Stomach smooth muscle (tissue), 2 donors: ENCODE measurements around the gene B3GALT5.
"Not testable (repeated sequence)": the region's sequence is repeated elsewhere in the genome, so short reads cannot be mapped to it uniquely, and the experiment has no call there.

Source experiments
- H3K27ac ChIP-seq: one replicate; pipeline ENCODE4 v1.7.0; 2013; ENCODE audit warnings: mild to moderate bottlenecking, low read length, inconsistent platforms
- H3K27me3 ChIP-seq, 2 donors: one replicate each; pipeline ENCODE4 v1.7.0; 2013; ENCODE audit warnings: low read length in 2 of 2; ENCODE audit not compliant: insufficient read depth in 2 of 2, control insufficient read depth in 1 of 2
- H3K36me3 ChIP-seq, 2 donors: one replicate each; pipeline ENCODE4 v1.7.0; 2013; ENCODE audit warnings: low read length in 2 of 2; ENCODE audit not compliant: control insufficient read depth in 2 of 2, insufficient read depth in 2 of 2
- H3K4me1 ChIP-seq: one replicate; pipeline ENCODE4 v1.7.0; 2013; ENCODE audit warnings: low read length; ENCODE audit not compliant: control insufficient read depth, insufficient read depth
- H3K4me3 ChIP-seq, 2 donors: one replicate each; pipeline ENCODE4 v1.7.0; 2013; ENCODE audit warnings: low read length in 2 of 2
- H3K9ac ChIP-seq, 2 donors: one replicate each; pipeline ENCODE4 v1.7.0; 2013; ENCODE audit warnings: low read length in 2 of 2, mild to moderate bottlenecking in 1 of 2
- H3K9me3 ChIP-seq, 2 donors: one replicate each; pipeline ENCODE4 v1.7.0; 2013; ENCODE audit warnings: low read length in 2 of 2; ENCODE audit not compliant: control insufficient read depth in 2 of 2
- donor health status: healthy.
- donor health status: Pancreatic carcinoma.

B3GALT5 gene

GRCh38 chr21:39583586-39583985 is 29.2 kb upstream of the B3GALT5 start:
- not testable (repeated sequence) for H3K36me3 ChIP-seq, H3K4me3 ChIP-seq

GRCh38 chr21:39587376-39587775 is 25.4 kb upstream of the B3GALT5 start:
- no peaks in the 10 kb centered on the region for H3K27me3 ChIP-seq
- H3K4me1 ChIP-seq: no peaks in the 10 kb centered on the region
- no peaks in the 10 kb centered on the region for H3K36me3 ChIP-seq
- H3K9me3 ChIP-seq: peaks cover 0 to 4% of the 10 kb centered on the region in 2 donors
- H3K9ac ChIP-seq: no peak overlapping the region
- no peak overlapping the region for H3K4me3 ChIP-seq
- no peak overlapping the region for H3K27ac ChIP-seq

More at GRCh38 chr21:39583586-39583985, 29.2 kb upstream of the B3GALT5 start:
- not testable (repeated sequence) for H3K27me3 ChIP-seq, H3K4me1 ChIP-seq, H3K9ac ChIP-seq, H3K9me3 ChIP-seq, H3K27ac ChIP-seq

DNA sequence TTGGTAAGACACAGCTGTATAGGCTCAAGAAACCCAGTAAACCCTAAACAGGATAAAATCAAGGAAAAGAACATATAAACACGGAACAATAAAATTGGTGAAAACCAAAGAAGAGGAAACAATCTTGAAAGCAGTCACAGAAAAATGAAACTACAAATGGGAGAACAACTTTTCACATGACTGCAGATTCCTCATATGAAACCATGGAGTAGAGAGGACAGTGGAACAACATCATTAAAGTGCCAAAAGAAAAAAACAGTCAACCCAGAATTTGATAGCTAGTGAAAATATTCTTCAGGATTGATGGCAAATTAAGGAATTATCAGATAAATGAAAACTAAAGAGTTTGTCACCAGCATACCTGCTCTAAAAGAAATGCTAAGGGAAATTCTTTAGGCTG is 23.9 kb upstream of the B3GALT5 start:
- Histone ChIP-seq H3K36me3 (no peaks in the 10 kb centered on the region), H3K4me3 (no peak overlapping the region), H3K9me3 (peaks cover 0 to 4% of the 10 kb centered on the region in 2 donors), H3K4me1 (no peaks in the 10 kb centered on the region), H3K27me3 (no peaks in the 10 kb centered on the region), H3K27ac (no peak overlapping the region), H3K9ac (no peak overlapping the region)

- Histone ChIP-seq H3K4me3 (no peak overlapping the region), H3K36me3 (no peaks in the 10 kb centered on the region), H3K9ac (no peak overlapping the region), H3K27me3 (no peaks in the 10 kb centered on the region), H3K9me3 (peaks cover 0 to 2% of the 10 kb centered on the region in 2 donors), H3K27ac (no peak overlapping the region), H3K4me1 (no peaks in the 10 kb centered on the region)
Observed at GRCh38 chr21:39593522-39593921, 19.2 kb upstream of the B3GALT5 start.

DNA sequence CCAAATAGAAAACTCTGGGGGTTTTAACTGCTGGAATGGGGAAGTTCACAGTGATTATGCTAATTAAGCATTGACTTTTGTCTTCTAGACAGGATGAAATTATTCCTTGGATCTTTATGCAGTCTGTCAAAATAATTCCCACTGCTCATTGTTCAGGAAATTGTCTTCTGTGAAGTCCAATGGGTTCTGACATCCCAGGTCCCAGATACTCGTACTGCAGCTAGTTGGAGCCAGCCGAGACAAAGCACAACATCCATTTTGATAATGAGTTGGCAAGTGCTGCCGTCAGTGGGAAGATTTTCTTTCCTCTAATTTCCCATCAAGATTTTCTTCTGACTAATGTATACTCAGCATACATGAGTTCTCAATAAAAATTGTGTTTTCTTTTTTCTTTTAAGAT is 17.3 kb upstream of the B3GALT5 start:
- H3K9me3 ChIP-seq: no peaks in the 10 kb centered on the region

DNA sequence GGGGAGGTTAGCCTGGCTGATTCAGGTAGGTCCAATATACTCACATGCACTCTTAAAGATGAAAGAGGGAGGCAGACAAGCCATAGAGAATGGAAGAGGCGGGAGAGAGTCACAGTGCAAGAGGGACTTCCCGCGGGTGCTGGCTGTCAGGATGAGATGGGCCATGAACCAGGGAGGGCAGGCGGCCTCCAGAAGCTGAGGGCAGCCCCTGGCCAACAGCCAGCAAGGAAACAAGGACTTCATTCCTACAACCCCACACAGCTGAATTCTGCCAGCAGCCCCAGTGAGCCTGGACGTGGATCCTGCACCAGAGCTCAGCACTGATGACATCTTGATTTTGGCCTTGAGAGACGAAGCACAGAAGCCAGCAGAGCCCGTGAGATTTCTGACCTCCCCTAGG is 15.1 kb upstream of the B3GALT5 start:
- Histone ChIP-seq H3K9me3 (no peaks in the 10 kb centered on the region), H3K9ac (no peak overlapping the region), H3K36me3 (no peaks in the 10 kb centered on the region), H3K4me3 (no peak overlapping the region), H3K27me3 (peaks cover 0 to 2% of the 10 kb centered on the region in 2 donors), H3K27ac (no peak overlapping the region), H3K4me1 (no peaks in the 10 kb centered on the region)

More for the DNA sequence above, 17.3 kb upstream of the B3GALT5 start:
- H3K4me1 ChIP-seq: no peaks in the 10 kb centered on the region
- no peak overlapping the region for H3K27ac ChIP-seq
- no peaks in the 10 kb centered on the region for H3K36me3 ChIP-seq
- no peak overlapping the region for H3K4me3 ChIP-seq
- H3K9ac ChIP-seq: no peak overlapping the region
- no peaks in the 10 kb centered on the region for H3K27me3 ChIP-seq

DNA sequence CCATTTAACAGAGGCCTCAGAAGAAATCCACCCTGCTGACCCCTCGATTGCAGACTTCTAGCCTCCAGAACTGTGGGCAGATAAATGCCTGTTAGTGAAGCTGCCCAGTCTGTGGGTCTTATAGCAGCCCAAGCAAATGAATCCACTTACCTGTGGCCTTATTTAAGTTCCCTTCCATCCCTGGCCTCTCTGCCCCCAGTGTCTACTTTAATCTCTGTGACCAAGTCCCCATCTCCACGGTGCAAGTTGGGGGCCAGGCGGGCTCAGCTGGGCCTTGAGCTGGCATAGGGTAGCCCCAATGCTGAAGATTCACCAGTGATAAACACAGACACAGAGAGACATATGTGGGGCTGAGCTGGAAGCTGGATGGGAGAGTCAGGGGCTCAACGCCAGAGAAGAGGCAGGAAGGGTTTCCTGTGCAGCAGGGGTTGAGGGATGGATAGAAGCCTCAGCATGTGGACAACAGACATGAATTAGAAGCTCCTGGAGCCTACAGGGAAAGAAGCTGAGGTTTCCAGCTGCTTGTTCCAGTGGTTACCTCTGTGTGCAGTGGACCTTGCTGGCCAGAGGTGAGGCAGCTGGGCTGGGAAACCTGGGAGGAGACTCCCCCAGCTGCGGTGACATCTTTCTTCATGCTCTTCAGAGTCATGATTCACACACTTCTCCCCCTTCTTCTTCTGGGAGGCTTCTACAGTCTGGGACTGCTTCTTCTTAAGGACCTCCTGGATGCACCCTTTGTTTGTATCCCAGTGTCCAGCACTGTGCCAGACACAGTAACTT is 13.4 kb upstream of the B3GALT5 start:
- H3K4me1 ChIP-seq: no peaks in the 10 kb centered on the region
- no peaks in the 10 kb centered on the region for H3K36me3 ChIP-seq
- no peak overlapping the region for H3K4me3 ChIP-seq
- H3K27me3 ChIP-seq: peaks cover 0 to 2% of the 10 kb centered on the region in 2 donors
- H3K9ac ChIP-seq: no peak overlapping the region
- H3K27ac ChIP-seq: no peak overlapping the region
- H3K9me3 ChIP-seq: no peaks in the 10 kb centered on the region

GRCh38 chr21:39601187-39601928 is 11.4 kb upstream of the B3GALT5 start:
- Histone ChIP-seq H3K9me3 (no peaks in the 10 kb centered on the region), H3K9ac (no peak overlapping the region), H3K27me3 (peaks cover 0 to 2% of the 10 kb centered on the region in 2 donors), H3K4me1 (no peaks in the 10 kb centered on the region), H3K27ac (no peak overlapping the region), H3K4me3 (no peak overlapping the region), H3K36me3 (no peaks in the 10 kb centered on the region)

GRCh38 chr21:39602076-39602689 is 10.6 kb upstream of the B3GALT5 start:
- Histone ChIP-seq H3K27ac (no peak overlapping the region), H3K4me1 (no peaks in the 10 kb centered on the region), H3K9me3 (no peaks in the 10 kb centered on the region), H3K27me3 (peaks cover 0 to 2% of the 10 kb centered on the region in 2 donors), H3K9ac (no peak overlapping the region), H3K36me3 (no peaks in the 10 kb centered on the region), H3K4me3 (no peak overlapping the region)

- Histone ChIP-seq H3K27ac (no peak overlapping the region), H3K36me3 (no peaks in the 10 kb centered on the region), H3K27me3 (peaks cover 0 to 2% of the 10 kb centered on the region in 2 donors), H3K9ac (no peak overlapping the region), H3K9me3 (no peaks in the 10 kb centered on the region), H3K4me3 (no peak overlapping the region), H3K4me1 (no peaks in the 10 kb centered on the region)
Observed at GRCh38 chr21:39602793-39603192, 9.9 kb upstream of the B3GALT5 start.
